ENCODE measurements around the gene HK1.

The HK1 gene

DNA sequence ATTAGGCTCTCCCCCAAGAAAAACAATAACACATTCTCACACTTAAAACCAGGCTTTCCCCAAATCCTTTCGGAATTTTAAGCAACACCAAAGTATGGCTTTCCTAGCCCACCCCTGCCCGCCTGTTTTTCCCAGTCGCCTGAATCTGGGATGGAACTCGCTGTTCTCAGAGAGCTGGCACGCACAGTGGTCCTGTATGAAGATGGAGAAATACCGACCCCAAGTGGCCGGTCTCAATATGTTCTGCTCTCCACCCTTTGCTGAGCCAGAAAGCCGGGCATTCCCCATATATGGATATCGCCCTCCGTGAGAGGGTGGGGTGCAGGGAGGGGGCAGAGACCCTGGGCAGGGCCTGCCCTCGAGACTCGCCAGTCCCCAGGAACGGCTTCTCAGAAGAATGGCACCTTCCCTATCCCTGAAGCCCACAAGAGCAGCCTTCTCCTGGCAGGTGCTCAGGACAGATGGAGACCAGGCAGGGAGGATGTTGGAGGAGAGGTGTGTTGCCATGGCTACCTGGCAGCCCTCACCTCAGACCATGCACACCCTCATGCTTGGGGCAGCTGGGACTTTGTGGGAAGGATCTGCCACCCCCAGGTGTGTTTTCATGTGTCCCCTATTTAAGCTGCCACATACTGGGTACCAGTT lies 135.0 kb downstream of the HK1 start (continued):
- TF ChIP-seq IKZF3 (tag by site-specific recombination; IDR thresholded peaks at IDR 0.05) (peak; percentile 86), ZNF335 (tag by site-specific recombination; conservative IDR thresholded peaks at IDR 0.05) (peak; percentile 65), ZNF660 (tag by site-specific recombination; IDR thresholded peaks at IDR 0.05) (0 out of 2 replicates have a peak, but pooled peaks have one; percentile 27), HOXA7 (CRISPR knock-in tag; IDR thresholded peaks at IDR 0.05; ENCODE audit: borderline replicate concordance) (no peak), EGR2 (tag by site-specific recombination; IDR thresholded peaks at IDR 0.05; ENCODE audit: low read depth) (no peak), ZNF561 (tag by site-specific recombination; IDR thresholded peaks at IDR 0.05; ENCODE audit: borderline replicate concordance) (no peak), ZFHX2 (tag by site-specific recombination; conservative IDR thresholded peaks at IDR 0.05) (no peak), ZNF23 (tag by site-specific recombination; IDR thresholded peaks at IDR 0.05; ENCODE audit: borderline replicate concordance) (no peak)

DNA sequence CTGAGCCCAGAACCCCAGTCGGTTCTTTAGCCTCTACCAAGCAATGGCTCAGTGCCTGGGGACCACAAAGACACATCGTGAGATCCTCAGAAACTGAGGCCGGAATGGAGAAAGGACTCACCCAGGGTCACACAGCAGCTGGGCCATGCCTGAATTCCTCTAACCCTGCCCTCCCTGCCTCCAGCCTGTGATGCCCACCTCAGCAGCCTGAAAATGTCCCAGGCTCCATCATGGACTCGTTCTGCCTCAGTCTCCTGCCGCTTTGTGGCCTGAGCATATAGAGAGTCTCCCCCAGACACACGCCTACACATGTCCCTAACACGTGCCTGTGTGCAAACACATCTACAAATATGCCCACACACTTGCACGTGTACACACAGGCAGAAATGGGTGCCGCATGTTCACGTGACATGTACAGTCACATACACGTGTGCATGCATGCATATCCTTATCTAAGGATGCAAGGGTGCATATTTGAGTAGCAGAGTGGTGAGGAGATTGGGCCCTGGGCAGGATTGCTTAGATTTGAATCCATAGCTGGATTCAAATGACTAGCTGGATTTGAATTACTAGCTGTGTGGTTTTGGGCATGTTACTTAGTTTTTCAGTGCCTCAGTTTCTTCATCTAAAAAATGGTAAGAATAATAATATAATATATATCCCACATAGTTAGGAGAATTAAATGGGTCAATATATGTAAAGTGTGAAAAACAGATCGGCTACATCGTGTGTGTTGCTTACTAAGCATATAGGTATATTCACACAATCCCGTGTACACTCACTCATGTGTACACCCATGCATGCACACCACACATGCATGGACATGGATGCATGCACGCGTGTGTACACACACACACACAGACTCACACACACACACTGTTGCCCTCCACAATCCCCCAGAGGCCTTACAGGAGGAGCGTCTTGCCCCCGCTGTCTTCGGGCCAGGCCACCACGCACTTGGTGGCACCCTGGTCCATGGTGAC lies 136.0 kb downstream of the HK1 start:
- ChIA-PET POLR2A (interaction anchor here (1.1 kb wide), 1 partner anchor 24 kb away, joined by 3 read pairs; no protein-coding TSS in a partner anchor), CTCF (interaction anchor here (0.6 to 2.0 kb wide), 5 partner anchors 17 to 184 kb away, joined by 3 to 4 read pairs (median 3); no protein-coding TSS in a partner anchor)
- H3K4me1 ChIP-seq (ENCODE audit: control insufficient read depth, insufficient read depth, low read length) = no peaks in the 10 kb centered on the region
- H3K27ac ChIP-seq (ENCODE audit: extremely low read depth, low read depth, low read length) = no peak overlapping the region
- TF ChIP-seq, protein P1, sequence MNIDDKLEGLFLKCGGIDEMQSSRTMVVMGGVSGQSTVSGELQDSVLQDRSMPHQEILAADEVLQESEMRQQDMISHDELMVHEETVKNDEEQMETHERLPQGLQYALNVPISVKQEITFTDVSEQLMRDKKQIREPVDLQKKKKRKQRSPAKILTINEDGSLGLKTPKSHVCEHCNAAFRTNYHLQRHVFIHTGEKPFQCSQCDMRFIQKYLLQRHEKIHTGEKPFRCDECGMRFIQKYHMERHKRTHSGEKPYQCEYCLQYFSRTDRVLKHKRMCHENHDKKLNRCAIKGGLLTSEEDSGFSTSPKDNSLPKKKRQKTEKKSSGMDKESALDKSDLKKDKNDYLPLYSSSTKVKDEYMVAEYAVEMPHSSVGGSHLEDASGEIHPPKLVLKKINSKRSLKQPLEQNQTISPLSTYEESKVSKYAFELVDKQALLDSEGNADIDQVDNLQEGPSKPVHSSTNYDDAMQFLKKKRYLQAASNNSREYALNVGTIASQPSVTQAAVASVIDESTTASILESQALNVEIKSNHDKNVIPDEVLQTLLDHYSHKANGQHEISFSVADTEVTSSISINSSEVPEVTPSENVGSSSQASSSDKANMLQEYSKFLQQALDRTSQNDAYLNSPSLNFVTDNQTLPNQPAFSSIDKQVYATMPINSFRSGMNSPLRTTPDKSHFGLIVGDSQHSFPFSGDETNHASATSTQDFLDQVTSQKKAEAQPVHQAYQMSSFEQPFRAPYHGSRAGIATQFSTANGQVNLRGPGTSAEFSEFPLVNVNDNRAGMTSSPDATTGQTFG (tag by site-specific recombination; IDR thresholded peaks at IDR 0.05; ENCODE audit: borderline replicate concordance) = no peak
- no peak for TF ChIP-seq ZNF10 (tag by site-specific recombination; IDR thresholded peaks at IDR 0.05)
- TF ChIP-seq, protein P2, sequence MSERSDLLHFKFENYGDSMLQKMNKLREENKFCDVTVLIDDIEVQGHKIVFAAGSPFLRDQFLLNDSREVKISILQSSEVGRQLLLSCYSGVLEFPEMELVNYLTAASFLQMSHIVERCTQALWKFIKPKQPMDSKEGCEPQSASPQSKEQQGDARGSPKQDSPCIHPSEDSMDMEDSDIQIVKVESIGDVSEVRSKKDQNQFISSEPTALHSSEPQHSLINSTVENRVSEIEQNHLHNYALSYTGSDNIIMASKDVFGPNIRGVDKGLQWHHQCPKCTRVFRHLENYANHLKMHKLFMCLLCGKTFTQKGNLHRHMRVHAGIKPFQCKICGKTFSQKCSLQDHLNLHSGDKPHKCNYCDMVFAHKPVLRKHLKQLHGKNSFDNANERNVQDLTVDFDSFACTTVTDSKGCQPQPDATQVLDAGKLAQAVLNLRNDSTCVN (tag by site-specific recombination; optimal IDR thresholded peaks at IDR 0.05) = peak; percentile 4
- no peak for TF ChIP-seq ZNF629 (tag by site-specific recombination; IDR thresholded peaks at IDR 0.05)
- TF ChIP-seq ZNF670 (tag by site-specific recombination; IDR thresholded peaks at IDR 0.05; ENCODE audit: low read depth) = no peak
- TF ChIP-seq, protein P3, sequence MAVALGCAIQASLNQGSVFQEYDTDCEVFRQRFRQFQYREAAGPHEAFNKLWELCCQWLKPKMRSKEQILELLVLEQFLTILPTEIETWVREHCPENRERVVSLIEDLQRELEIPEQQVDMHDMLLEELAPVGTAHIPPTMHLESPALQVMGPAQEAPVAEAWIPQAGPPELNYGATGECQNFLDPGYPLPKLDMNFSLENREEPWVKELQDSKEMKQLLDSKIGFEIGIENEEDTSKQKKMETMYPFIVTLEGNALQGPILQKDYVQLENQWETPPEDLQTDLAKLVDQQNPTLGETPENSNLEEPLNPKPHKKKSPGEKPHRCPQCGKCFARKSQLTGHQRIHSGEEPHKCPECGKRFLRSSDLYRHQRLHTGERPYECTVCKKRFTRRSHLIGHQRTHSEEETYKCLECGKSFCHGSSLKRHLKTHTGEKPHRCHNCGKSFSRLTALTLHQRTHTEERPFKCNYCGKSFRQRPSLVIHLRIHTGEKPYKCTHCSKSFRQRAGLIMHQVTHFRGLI (tag by site-specific recombination; IDR thresholded peaks at IDR 0.05) = no peak
- no peaks in the 10 kb centered on the region for H3K36me3 ChIP-seq (ENCODE audit: control insufficient read depth in 2 of 2, insufficient read depth in 1 of 2, low read length in 2 of 2)
- H3K9me3 ChIP-seq (ENCODE audit: control insufficient read depth, insufficient read depth, low read depth, low read length) = no peaks in the 10 kb centered on the region
- H3K4me3 ChIP-seq (ENCODE audit: low read depth, low read length) = no peak overlapping the region

DNA sequence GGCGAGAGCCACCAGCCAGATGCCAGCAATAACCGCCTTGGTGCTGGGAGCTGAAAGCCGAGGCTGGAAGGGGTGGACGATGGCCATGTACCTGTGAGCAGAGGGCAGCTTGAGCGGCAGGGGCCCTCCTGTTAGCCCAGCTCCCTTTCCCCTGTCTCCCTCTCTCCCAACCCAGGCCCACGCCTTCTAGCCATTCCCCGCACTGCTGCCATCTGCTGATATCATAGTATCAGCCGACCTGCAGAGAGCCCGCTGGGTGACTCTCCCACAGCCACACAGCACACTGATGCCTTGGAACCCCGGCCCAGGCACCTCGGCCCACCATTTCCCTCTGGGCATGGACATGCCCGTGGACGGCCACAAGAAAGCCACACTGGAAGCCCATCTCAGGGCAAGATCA lies 136.8 kb downstream of the HK1 start:
- TF ChIP-seq ZNF133 (tag by site-specific recombination; IDR thresholded peaks at IDR 0.05) = no peak
- TF ChIP-seq ZNF138 (tag by site-specific recombination; IDR thresholded peaks at IDR 0.05; ENCODE audit: borderline replicate concordance) = no peak
- Histone ChIP-seq H3K4me3 (ENCODE audit: low read depth, low read length) (no peak overlapping the region), H3K27ac (ENCODE audit: extremely low read depth, low read depth, low read length) (no peak overlapping the region), H3K9me3 (ENCODE audit: control insufficient read depth, insufficient read depth, low read depth, low read length) (no peaks in the 10 kb centered on the region), H3K36me3 (ENCODE audit: control insufficient read depth in 2 of 2, insufficient read depth in 1 of 2, low read length in 2 of 2) (no peaks in the 10 kb centered on the region), H3K4me1 (ENCODE audit: control insufficient read depth, insufficient read depth, low read length) (no peaks in the 10 kb centered on the region)
- POLR2A ChIA-PET = no interaction called here
- CTCF ChIA-PET = interaction anchor here (0.6 to 1.1 kb wide), 5 partner anchors 13 to 179 kb away, joined by 3 to 4 read pairs (median 3); no protein-coding TSS in a partner anchor

Data from HEK293 (cell line).